HG03139 (cell line): ENCODE data around the gene CHRDL2.

Experiments
- ATAC-seq: cut with Tn5 transposase; IDR thresholded peaks from one replicate; pipeline ENCODE4 v1.9.1; 2021; ENCODE audit not compliant: unreplicated experiment

Gene CHRDL2

DNA sequence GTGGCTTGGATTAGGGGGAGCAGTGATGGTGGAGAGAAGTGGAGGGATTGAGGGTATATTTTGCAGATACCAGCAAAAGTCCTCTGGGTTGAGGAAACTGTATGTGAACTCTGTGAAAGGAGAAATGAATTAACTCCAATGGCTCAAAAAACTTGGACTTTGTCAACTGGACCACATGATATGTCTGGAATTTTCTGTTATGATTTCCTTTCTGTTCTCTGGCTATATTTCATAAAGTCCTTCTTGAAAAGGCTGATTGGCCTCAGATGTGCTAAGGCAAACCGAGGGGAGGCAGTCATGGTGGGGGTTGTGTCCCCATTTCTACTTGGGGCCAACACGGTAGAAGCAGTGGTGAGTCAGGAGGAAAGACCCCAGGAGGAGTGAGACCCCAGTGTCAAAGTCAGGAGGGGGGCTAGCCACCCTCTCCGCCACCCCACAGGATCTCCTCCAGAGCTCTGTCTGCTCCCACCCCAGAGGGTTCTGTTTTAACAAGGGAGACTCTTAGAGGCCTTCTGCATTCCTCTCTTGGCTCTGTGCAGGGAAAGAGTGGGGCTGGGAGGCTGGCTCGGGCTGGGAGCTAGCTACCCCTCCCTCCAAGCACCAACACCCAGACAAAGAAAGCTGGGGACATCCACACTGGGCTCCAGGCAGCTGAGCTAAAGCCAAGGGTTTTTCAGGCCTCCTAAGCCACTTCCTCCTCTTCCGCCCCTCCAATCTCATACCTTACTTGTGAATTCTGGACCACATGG lies 13.8 kb downstream of the CHRDL2 start:
- ATAC-seq: no peak

DNA sequence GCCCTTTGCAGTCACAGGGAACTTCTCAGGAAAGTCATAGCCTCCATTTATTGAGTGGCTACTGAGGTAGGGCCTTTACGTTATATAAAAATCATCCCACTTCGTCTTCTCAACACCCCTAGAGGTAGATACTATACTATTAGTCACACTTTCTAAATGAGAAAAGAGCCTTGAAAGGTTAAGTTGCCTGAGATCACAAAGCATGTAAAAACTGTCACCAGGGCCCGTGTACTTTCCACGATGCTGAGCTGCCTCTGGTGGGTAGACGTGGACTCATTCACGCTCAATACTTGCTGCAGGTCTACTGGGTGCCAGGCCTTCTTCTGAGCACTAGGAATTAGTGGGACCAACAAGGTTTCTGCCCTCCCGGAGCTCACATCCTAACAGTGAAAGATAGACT lies 16.3 kb downstream of the CHRDL2 start:
- ATAC-seq: no peak

GRCh38 chr11:74713686-74714085 lies 17.5 kb downstream of the CHRDL2 start:
- ATAC-seq: no peak

DNA sequence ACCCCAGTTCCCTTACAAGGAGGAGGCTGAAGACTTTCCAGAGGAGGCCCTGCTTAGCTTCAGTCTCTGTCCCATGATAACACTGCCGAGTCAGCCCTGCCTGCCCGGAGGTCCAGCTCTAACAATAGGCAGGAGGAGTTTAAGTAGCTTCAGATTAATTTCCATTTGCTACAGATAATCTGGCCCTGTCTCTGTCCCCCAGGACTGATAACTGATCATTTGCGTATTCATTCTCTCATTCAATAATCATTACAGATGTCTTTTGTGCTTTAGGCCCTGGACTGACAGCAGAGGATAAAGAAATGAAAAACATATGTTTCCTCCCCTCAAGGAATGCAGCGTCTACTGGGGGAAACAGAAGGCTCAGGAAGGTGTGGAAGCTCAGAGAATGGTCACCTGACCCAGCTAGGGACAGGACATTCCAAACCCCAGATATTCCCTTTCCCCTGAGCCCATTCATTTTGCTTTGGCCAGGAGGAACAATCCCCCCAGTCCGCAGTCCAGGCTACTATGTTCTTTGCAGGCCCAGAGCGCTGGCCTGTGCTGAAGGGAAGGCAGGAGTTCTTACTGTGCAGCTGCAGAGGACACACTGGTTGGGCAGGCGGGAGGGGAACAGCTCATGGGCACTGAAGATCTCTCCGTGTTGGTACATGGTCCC lies 20.8 kb downstream of the CHRDL2 start:
- no peak for ATAC-seq

DNA sequence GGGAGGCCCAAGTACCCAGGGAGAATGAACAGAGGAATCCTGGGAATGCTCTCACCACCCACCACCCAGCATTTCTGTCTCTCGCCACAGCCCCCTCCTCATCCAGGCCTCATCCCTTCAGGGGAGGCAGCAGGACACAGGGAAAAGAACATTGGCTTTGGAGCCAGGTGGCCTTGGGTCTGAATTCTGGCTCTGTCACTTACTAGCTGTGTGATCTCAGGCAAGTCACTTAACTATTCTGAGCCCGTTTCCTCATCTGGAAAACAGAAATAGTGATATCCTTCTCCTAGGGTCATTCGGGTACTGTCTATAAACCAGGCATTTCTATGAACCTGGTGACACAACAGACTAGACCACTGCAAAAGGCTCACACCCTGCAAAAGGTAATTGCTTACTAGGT lies 22.1 kb downstream of the CHRDL2 start:
- no peak for ATAC-seq

GRCh38 chr11:74707602-74708510 lies 23.4 kb downstream of the CHRDL2 start:
- no peak for ATAC-seq

GRCh38 chr11:74707182-74707581 lies 24.0 kb downstream of the CHRDL2 start:
- no peak for ATAC-seq

GRCh38 chr11:74703211-74703610 lies 28.0 kb downstream of the CHRDL2 start:
- ATAC-seq: no peak

GRCh38 chr11:74702383-74703007 lies 28.7 kb downstream of the CHRDL2 start:
- no peak for ATAC-seq

DNA sequence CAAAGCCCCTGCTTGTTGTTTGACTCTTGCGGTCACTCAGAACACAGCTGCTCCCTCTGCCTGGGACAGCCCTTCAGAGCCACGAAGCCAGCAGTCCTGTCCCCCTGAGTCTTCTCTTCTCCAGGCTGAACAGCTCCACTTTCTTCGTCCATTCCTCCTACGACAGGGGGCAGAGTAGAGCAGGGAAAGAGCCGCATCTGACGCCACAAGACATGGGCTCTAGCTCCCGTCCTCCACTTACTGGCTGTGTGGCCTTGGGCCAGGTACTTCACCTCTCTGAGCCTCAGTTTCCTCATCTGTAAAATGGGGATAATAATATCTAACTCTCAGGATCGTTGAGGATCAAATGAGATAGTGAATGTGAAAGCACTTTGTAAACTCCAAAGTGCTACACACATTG lies 29.9 kb downstream of the CHRDL2 start:
- ATAC-seq: no peak

GRCh38 chr11:74699615-74700396 lies 31.4 kb downstream of the CHRDL2 start:
- no peak for ATAC-seq

DNA sequence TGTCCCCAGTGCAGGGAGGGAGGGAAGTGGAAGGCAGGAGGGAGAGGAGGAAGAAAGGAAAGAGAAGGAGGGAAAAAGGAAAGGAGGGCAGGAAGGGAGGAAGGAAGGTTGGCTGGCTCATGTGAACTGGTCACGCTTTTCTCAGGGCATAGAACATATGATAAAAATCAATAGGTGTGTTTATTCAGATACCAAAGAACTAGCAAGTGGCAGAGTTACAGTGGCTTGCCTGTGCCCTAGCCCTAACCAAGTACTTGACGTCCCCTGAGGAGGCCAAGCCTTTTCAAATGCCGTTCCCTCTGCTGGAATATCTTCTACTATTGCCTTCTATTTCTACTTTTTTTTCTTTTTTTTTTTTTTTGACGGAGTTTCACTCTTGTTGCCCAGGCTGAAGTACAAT lies 33.5 kb downstream of the CHRDL2 start:
- ATAC-seq: no peak

- ATAC-seq: no peak
Observed at GRCh38 chr11:74696939-74697675, 34.1 kb downstream of the CHRDL2 start.

DNA sequence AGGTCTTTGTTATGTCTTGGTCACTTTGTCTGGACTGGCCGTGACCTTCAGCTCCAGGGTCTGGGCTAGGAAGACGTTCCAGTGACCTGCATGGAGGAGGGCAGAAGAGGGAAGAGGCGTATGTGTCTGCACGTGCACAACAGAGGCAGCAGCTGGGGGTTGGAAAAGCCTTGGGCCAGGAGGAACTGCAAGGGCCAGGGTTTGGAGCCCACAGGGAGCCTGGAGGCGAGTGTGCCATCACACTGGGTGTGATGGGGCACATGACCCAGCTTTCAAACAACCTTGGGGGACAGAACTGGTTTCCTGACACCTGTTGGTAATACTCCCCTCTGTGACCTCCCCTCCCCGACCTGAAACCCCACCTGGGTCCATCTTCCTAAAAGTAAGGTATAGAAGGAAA lies 34.7 kb downstream of the CHRDL2 start:
- no peak for ATAC-seq

GRCh38 chr11:74695705-74696280 lies 35.4 kb downstream of the CHRDL2 start:
- no peak for ATAC-seq

- no peak for ATAC-seq
Observed at GRCh38 chr11:74694136-74694930, 36.9 kb downstream of the CHRDL2 start.

DNA sequence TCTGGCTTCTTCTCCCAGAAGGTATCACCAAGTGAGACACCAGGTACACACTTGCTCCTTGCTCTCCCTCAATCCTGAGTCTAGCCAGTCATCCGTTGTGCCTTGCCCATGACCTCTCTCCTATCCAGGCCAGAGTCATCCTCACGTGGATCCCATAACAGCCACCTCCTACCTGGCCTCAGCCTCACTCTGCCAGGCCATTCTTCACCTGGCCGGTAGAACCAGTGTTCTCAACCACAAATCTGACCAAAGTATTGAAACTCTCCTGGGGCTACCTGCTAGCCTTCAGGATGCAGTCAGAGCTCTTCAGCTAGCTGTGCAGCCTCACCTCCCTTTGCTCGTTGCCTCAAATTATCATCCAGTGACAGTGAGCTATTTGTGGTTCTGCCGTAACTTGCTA lies 37.7 kb downstream of the CHRDL2 start:
- no peak for ATAC-seq

- no peak for ATAC-seq
Observed at GRCh38 chr11:74691755-74692154, 39.5 kb downstream of the CHRDL2 start.

DNA sequence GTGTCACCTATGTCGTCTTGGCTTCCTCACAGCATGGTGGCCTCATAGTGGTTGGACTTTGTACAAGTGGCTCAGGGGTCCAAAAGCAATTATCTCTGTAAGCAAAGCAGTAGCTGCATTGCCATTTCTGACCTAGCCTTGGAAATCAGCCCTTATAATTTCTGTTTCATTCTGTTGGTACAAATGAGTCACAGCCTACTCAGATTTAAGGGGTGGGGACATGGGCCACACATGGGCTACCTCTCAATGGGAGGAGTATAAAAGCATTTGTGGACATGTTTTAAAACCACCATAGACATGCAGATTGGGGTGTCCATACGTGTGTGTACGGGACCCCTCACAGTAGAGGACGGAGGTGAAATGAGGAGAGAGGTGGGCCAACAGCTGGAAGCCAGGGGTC lies 41.6 kb downstream of the CHRDL2 start:
- ATAC-seq: no peak
